Spleen (tissue), 11 donors: ENCODE data around the gene SORL1. TPM values are rescaled to one million over a fixed set of nuclear protein-coding genes. Genes with fewer than 3 reads are reported as not detected.

ENCODE experiments used
- DNase-seq: peaks from one replicate; pipeline ENCODE4 v3.0.0-alpha.2; 2020
- H3K27ac ChIP-seq, 8 donors: fragments of 200-600 bp; sonication (generic) in 7 of 8; 1 replicate in 4 of 8; 2 replicates in 4 of 8; pipeline versions ENCODE4 v1.5.0 to v1.8.0; 2016 to 2021; ENCODE audit warnings: inconsistent platforms in 4 of 8, mild to moderate bottlenecking in 4 of 8, moderate library complexity in 1 of 8
- H3K27me3 ChIP-seq, 7 donors: fragments of 200-600 bp; sonication (generic) in 6 of 7; replicated peaks in 1 of 7; 1 replicate in 4 of 7; 2 replicates in 3 of 7; pipeline versions ENCODE4 v1.5.0 to v1.8.0; 2016 to 2021; ENCODE audit warnings: inconsistent platforms in 3 of 7, mild to moderate bottlenecking in 1 of 7
- H3K36me3 ChIP-seq, 6 donors: fragments of 200-600 bp; sonication (generic) in 5 of 6; 1 replicate in 4 of 6; 2 replicates in 2 of 6; pipeline versions ENCODE4 v1.5.0 to v1.8.0; 2016 to 2021; ENCODE audit warnings: inconsistent platforms in 2 of 6
- H3K4me1 ChIP-seq, 6 donors: fragments of 200-600 bp; sonication (generic) in 5 of 6; 1 replicate in 3 of 6; 2 replicates in 3 of 6; pipeline versions ENCODE4 v1.5.0 to v1.8.0; 2016 to 2021; ENCODE audit warnings: inconsistent platforms in 3 of 6
- H3K4me3 ChIP-seq, 8 donors: fragments of 200-600 bp; sonication (generic) in 7 of 8; 1 replicate in 4 of 8; 2 replicates in 4 of 8; pipeline versions ENCODE4 v1.5.0 to v1.8.0; 2016 to 2021; ENCODE audit warnings: inconsistent platforms in 4 of 8, mild to moderate bottlenecking in 4 of 8, moderate library complexity in 2 of 8
- H3K9me3 ChIP-seq, 8 donors: fragments of 200-600 bp; sonication (generic) in 7 of 8; 1 replicate in 4 of 8; 2 replicates in 4 of 8; pipeline versions ENCODE4 v1.5.0 to v1.8.0; 2016 to 2021; ENCODE audit warnings: inconsistent platforms in 4 of 8
- POLR2A ChIP-seq, 3 donors: fragments of 450-650 bp; IDR thresholded peaks; one replicate each; pipeline ENCODE4 v1.5.1; 2017; ENCODE audit warnings: antibody characterized with exemption in 3 of 3, mild to moderate bottlenecking in 1 of 3
- POLR2AphosphoS5 ChIP-seq, 3 donors: sonication (generic); formaldehyde crosslinking; IDR thresholded peaks; one replicate each; pipeline ENCODE4 v1.5.1; 2017; ENCODE audit warnings: antibody characterized with exemption in 3 of 3
- WGBS, 5 donors: extraction: QIAGEN DNeasy Blood & Tissue Kit in 3 of 5; methylation state at CpG; one replicate each; pipeline versions ENCODE4 v1.1.5 to v1.1.7; 2013 to 2018; 5-methylcytosine and 5-hydroxymethylcytosine counted together
- intact Hi-C: fragments of 100-400 bp; cut with DNase I; formaldehyde crosslinking; loops from one replicate; pipeline ENCODE4 v1.15.0; 2023; ENCODE audit warnings: low total_unique reads
- polyA plus RNA-seq, 3 donors: library from polyadenylated mRNA; stranded (reverse); fragments of 200-250 nt; gene quantifications; one replicate each; pipeline ENCODE4 v1.2.1, GENCODE V29; 2013
- total RNA-seq, 7 donors: library from RNA; depleted of rRNA in 3 of 7; stranded (reverse); fragments of >200 nt in 3 of 7; fragmentation: NEBNext Ultra II Directional in 4 of 7; extraction: Animal tissue kit (Norgen Biotek cat#: 25700) in 4 of 7; gene quantifications; one replicate each; pipeline versions ENCODE4 v1.1.0 to v1.2.1, GENCODE V29; 2016 to 2021
- TF ChIP-seq, protein P1 (sequence below), 11 experiments: fragments of 200-600 bp in 7 of 11; fragments of 450-650 bp in 4 of 11; sonication (generic) in 4 of 11; IDR thresholded peaks in 8 of 11; conservative IDR thresholded peaks in 3 of 11; 1 replicate in 7 of 11; 2 replicates in 4 of 11; pipeline versions ENCODE4 v1.4.0 to v1.8.0; 2016 to 2021; ENCODE audit warnings: antibody characterized with exemption in 11 of 11, inconsistent platforms in 4 of 11, mild to moderate bottlenecking in 1 of 11
- donor health status: healthy with polysubstance abuse.
- donor health status: DM: no; HTN: no; CAD: no; lungs with moderate emphysema.
- donor health status: DM: no; HTN: no; CAD: no.
- donor health status: Bipolar disorder and iron deficiency.
- donor health status: healthy.
- donor health status: DM: no; HTN: no; CAD: no.
- donor health status: DM: yes; HTN: yes; CAD: no.

SORL1 gene
- total and polyA plus RNA-seq, 10 donors: 3.8 to 328 (median 148) TPM

DNA sequence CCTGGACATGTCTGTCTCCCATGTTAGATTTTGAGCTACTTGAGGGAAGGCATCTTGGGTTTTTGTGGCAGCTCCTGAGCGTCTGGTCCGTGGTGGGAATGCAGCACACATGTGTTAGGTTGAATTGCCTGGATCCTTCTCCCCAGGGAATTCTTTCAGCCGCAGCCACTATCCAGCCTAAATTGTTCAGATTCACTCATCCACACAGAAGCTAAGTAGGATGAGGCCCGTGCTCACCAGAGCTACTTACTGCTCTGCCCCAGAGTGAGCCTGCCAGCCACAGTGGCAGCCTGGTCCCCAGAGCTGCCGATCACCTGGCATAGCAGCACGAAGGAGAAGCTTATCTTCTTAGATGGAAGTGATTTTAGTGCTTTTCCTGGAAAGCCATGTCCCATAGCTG lies 35.1 kb downstream of the SORL1 start:
- intact Hi-C loops: no loop called here
- peaks cover 14 to 50% (median 22%) of the 10 kb centered on the region in 6 donors for H3K4me1 ChIP-seq
- TF ChIP-seq POLR2A (IDR thresholded peaks at IDR 0.05) (no peak), POLR2AphosphoS5 (IDR thresholded peaks at IDR 0.05) (no peak)
- TF ChIP-seq, protein P1, sequence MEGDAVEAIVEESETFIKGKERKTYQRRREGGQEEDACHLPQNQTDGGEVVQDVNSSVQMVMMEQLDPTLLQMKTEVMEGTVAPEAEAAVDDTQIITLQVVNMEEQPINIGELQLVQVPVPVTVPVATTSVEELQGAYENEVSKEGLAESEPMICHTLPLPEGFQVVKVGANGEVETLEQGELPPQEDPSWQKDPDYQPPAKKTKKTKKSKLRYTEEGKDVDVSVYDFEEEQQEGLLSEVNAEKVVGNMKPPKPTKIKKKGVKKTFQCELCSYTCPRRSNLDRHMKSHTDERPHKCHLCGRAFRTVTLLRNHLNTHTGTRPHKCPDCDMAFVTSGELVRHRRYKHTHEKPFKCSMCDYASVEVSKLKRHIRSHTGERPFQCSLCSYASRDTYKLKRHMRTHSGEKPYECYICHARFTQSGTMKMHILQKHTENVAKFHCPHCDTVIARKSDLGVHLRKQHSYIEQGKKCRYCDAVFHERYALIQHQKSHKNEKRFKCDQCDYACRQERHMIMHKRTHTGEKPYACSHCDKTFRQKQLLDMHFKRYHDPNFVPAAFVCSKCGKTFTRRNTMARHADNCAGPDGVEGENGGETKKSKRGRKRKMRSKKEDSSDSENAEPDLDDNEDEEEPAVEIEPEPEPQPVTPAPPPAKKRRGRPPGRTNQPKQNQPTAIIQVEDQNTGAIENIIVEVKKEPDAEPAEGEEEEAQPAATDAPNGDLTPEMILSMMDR (IDR thresholded peaks at IDR 0.05 in 8 of 11, conservative IDR thresholded peaks at IDR 0.05 in 3 of 11): no peak
- no peak overlapping the region for H3K4me3 ChIP-seq
- no peaks in the 10 kb centered on the region for H3K27me3 ChIP-seq
- DNase-seq: no peak
- H3K27ac ChIP-seq: no peak overlapping the region
- H3K9me3 ChIP-seq: no peaks in the 10 kb centered on the region
- H3K36me3 ChIP-seq: peaks cover 0 to 80% (median 4%) of the 10 kb centered on the region in 6 donors
- 72 to 82% (median 80%) methylated on average over 5 to 6 of the region's 6 CpGs for WGBS, 5 donors

GRCh38 chr11:121488170-121488569 lies 36.1 kb downstream of the SORL1 start:
- H3K9me3 ChIP-seq: no peaks in the 10 kb centered on the region
- H3K27ac ChIP-seq: no peak overlapping the region
- no peak overlapping the region for H3K4me3 ChIP-seq
- 88 to 93% (median 91%) methylated on average over 2 of the region's 2 CpGs for WGBS, 5 donors
- DNase-seq: no peak
- H3K36me3 ChIP-seq: peaks cover 0 to 87% (median 4%) of the 10 kb centered on the region in 6 donors
- no peaks in the 10 kb centered on the region for H3K27me3 ChIP-seq
- TF ChIP-seq, protein P1 (IDR thresholded peaks at IDR 0.05 in 8 of 11, conservative IDR thresholded peaks at IDR 0.05 in 3 of 11): no peak
- TF ChIP-seq POLR2AphosphoS5 (IDR thresholded peaks at IDR 0.05) (no peak), POLR2A (IDR thresholded peaks at IDR 0.05) (no peak)
- intact Hi-C loops: no loop called here
- H3K4me1 ChIP-seq: peaks cover 9 to 50% (median 14%) of the 10 kb centered on the region in 6 donors

- peaks cover 0 to 92% (median 4%) of the 10 kb centered on the region in 6 donors for H3K36me3 ChIP-seq
- DNase-seq: no peak
- no peak overlapping the region for H3K27ac ChIP-seq
- no peaks in the 10 kb centered on the region for H3K27me3 ChIP-seq
- no peaks in the 10 kb centered on the region for H3K9me3 ChIP-seq
- 84 to 93% (median 91%) methylated on average over 6 of the region's 6 CpGs for WGBS, 5 donors
- peaks cover 6 to 50% (median 10%) of the 10 kb centered on the region in 6 donors for H3K4me1 ChIP-seq
- H3K4me3 ChIP-seq: no peak overlapping the region
- TF ChIP-seq POLR2AphosphoS5 (IDR thresholded peaks at IDR 0.05): no peak
- TF ChIP-seq, protein P1 (IDR thresholded peaks at IDR 0.05 in 8 of 11, conservative IDR thresholded peaks at IDR 0.05 in 3 of 11): no peak
- TF ChIP-seq POLR2A (IDR thresholded peaks at IDR 0.05): no peak
- intact Hi-C loops: no loop called here
Measured at GRCh38 chr11:121488641-121489040, 36.5 kb downstream of the SORL1 start.

DNA sequence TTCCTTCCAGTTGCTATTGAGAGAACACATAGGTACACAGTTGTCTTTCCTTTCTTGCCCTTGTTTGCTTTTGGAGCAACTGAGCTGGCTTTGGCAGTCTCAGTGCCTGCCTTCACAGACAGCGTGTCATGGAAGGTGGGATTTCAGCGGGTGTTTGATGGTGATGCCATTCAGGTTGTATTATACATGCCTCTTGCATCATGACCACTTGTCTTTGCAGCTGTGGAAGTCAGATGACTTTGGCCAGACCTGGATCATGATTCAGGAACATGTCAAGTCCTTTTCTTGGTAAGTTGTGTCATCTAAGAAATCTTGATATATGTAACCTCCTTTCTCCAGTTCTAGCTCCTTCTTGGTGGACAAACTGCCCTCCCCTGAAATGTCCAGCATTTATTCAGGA lies 37.7 kb downstream of the SORL1 start:
- intact Hi-C loops: no loop called here
- H3K4me1 ChIP-seq: peaks cover under 1 to 50% (median 12%) of the 10 kb centered on the region in 6 donors
- TF ChIP-seq POLR2A (IDR thresholded peaks at IDR 0.05) (no peak), POLR2AphosphoS5 (IDR thresholded peaks at IDR 0.05) (no peak)
- TF ChIP-seq, protein P1 (IDR thresholded peaks at IDR 0.05 in 8 of 11, conservative IDR thresholded peaks at IDR 0.05 in 3 of 11): no peak
- peaks cover 0 to 87% (median 4%) of the 10 kb centered on the region in 6 donors for H3K36me3 ChIP-seq
- no peak for DNase-seq
- no peak overlapping the region for H3K27ac ChIP-seq
- H3K9me3 ChIP-seq: no peaks in the 10 kb centered on the region
- H3K27me3 ChIP-seq: no peaks in the 10 kb centered on the region
- WGBS, 5 donors: 86 to 97% (median 94%) methylated on average over 2 of the region's 2 CpGs
- no peak overlapping the region for H3K4me3 ChIP-seq
